Measurements from ENCODE around the gene LARGE1.
A peak's percentile ranks its signal among the peaks of the same experiment; 100 is the strongest.
"Not testable (repeated sequence)": the region's sequence is repeated elsewhere in the genome, so short reads cannot be mapped to it uniquely, and the experiment has no call there.

Gene LARGE1

GRCh38 chr22:33593818-33594217 is 326.5 kb downstream of the LARGE1 start:
- DNase-seq (ENCODE audit: low spot score), result no peak

DNA sequence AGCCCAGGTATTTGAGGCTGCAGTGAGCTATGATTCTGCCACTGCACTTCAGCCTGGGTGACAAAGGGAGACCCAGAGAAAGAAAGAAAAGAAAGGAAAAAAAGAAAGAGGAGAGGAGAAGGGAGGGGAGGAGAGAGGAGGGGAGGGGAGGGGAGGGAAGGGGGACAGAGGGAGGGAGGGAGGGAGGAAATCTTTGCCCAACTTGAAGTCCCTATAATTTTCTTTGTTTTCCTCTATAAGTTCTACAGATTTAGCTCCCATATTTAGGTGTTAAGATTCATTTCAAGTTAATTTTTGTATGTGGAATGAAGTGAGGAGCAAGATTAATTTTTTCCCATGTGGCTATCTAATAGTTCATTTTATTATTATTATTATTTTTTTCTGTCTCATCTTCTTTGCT is 328.3 kb downstream of the LARGE1 start:
- DNase-seq (ENCODE audit: low spot score), result no peak

GRCh38 chr22:33589297-33589696 is 331.0 kb downstream of the LARGE1 start:
- DNase-seq (ENCODE audit: low spot score), result no peak

DNA sequence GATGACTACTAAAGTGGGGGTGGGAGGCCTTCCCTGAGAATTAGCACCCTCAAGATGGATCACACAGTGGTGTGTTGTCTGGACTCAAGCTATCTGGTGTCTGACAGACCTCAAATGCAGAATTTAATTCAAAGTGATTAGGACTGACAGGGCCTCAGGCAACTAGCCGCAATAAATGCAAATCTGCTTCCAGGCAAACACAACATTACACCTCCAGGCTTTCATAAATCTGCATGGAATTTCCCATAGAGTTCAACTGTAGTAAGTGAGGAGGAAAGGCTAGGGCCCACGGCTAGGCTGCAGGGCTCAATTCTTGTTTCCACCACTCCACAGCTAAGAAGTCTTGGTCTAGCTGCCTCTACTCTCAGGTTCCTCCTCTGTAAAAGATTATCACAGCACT is 331.4 kb downstream of the LARGE1 start:
- DNase-seq (ENCODE audit: low spot score), result no peak

GRCh38 chr22:33584152-33584551 is 336.1 kb downstream of the LARGE1 start:
- no peak for DNase-seq (ENCODE audit: low spot score)

GRCh38 chr22:33582822-33583400 is 337.4 kb downstream of the LARGE1 start:
- DNase-seq (ENCODE audit: low spot score), result no peak

GRCh38 chr22:33580310-33580709 is 340.0 kb downstream of the LARGE1 start:
- no peak for DNase-seq (ENCODE audit: low spot score)

GRCh38 chr22:33579448-33580093 is 340.7 kb downstream of the LARGE1 start:
- peak; percentile 49 for DNase-seq (ENCODE audit: low spot score)

DNA sequence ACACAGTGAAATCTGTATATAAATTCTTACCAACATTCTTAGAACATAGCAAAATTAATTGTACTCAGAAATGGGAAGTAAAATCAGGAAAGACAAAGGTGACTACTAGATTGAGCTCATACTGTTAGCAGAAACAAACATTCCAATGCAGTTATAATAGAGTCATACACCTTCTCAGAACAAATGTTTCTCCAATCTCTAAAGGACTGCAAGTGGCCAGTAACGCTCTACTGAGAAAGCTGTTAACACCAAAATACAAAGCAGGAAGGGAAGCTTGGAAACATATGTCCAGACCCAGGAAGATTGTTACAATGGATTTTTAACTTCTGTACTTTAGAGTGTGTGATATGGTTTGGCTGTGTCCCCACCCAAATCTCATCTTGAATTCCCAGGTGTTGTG is 341.5 kb downstream of the LARGE1 start:
- no peak for DNase-seq (ENCODE audit: low spot score)

GRCh38 chr22:33577862-33578411 is 342.3 kb downstream of the LARGE1 start:
- DNase-seq (ENCODE audit: low spot score), result no peak

DNA sequence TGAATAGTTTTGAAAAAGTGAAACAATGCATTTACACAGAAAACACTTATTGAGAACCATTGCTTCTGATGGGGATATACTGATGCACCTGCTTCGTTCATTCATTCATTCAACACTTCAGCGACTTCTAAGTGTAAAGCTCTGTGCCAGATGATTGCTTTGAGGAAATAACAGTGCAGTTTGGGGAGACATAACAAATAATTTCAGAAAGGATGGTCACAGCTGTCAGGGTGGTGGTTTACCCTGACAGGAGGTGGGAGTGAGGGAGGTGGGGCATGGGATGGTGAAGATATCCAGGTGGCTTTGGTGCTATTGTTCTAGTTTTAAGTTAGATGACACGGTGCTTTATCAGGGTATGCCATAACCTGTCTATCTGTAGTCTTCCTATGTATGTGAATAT is 344.1 kb downstream of the LARGE1 start:
- DNase-seq (ENCODE audit: low spot score), result no peak

GRCh38 chr22:33575771-33576170 is 344.5 kb downstream of the LARGE1 start:
- no peak for DNase-seq (ENCODE audit: low spot score)

GRCh38 chr22:33575041-33575440 is 345.2 kb downstream of the LARGE1 start:
- no peak for DNase-seq (ENCODE audit: low spot score)

GRCh38 chr22:33573479-33573878 is 346.8 kb downstream of the LARGE1 start:
- no peak for DNase-seq (ENCODE audit: low spot score)

- DNase-seq (ENCODE audit: low spot score), result no peak
Observed at GRCh38 chr22:33572086-33572485, 348.2 kb downstream of the LARGE1 start.

DNA sequence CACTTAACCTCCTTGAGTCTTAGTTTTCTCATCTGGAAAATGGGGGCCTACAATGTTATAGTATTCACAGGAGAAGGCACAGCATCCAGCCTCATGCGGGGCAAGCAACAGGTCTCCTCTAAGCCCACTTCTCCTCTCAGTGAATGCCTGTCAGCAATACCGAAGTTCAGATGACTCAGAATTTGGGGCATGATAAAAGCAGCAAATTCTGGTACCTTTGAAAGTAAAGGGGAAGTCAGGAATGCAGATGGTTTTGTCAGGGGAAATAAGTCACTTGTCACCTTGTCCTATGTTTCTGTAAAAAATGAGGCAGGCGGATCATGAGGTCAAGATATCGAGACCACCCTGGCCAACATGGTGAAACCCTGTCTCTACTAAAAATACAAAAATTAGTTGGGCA is 350.2 kb downstream of the LARGE1 start:
- DNase-seq (ENCODE audit: low spot score), result no peak

DNA sequence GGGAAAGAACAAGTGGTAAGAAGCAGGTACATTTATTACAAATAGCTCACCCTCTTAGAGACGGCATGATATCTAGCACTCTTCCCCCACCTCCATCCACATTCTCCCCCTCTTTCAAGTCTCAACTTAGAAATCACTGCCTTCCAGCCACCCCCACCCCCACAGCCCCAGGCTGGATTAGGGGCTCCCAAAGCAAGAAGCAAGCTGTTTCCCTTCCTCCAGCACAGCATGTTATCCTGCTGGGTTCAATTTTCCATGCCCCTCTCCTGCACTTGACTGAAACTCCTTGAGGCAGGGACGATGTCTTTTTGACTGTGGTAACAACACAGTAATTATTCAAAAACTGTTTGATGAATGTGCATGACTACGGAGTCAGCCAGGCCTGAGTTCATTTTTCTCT is 350.7 kb downstream of the LARGE1 start:
- no peak for DNase-seq (ENCODE audit: low spot score)

DNA sequence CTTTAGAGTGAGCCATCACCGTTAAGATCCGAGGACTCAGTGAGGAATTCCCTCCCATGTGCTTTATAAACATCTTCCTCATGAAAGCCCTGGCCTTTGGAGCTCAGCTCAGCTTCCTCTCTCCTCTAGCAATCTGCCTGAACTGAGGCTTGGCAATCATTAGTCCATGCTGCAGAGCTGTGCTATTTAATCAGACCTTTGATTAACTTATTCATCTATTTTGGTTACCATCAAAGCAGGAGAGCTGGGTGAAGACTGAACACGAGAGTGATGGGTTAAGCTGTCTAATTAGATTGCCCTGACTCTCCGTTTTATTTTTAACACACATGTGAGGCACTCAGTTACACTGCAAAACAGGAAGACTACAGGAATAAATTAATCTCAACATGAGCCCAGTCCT is 351.3 kb downstream of the LARGE1 start:
- DNase-seq (ENCODE audit: low spot score), result no peak

DNA sequence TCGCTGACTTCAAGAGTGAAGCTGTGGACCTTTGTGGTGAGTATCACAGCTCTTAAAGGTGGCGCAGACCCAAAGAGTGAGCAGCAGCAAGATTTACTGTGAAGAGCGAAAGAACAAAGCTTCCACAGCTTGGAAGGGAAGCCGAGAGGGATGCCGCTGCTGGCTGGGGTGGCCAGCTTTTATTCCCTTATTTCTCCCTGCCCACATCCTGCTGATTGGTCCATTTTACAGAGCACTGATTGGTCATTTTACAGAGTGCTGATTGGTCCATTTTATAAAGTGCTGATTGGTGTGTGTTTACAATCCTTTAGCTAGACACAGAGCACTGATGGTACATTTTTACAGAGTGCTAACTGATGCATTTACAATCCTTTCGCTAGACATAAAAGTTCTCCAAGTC is 353.8 kb downstream of the LARGE1 start:
- DNase-seq (ENCODE audit: low spot score), result not testable (repeated sequence)

GRCh38 chr22:33565580-33565995 is 354.7 kb downstream of the LARGE1 start:
- no peak for DNase-seq (ENCODE audit: low spot score)

DNA sequence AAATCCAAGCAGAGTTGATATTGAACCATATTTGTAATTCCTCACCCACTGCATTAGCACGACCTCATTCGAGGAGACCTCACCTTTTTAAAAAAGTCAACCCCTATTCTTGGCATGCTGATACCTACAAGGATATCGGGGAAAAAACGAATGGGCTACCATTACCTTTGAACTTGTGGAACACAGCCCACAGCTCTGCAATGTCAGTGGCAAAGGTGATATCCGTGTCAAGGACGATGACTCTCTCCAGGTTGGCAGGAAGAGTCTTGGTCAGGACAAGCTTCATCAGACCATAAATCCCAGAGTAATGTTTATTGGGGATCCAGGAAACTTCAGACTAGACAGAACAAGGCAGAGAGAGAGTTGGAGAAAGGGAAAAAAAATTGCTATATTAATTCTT is 355.6 kb downstream of the LARGE1 start:
- no peak for DNase-seq (ENCODE audit: low spot score)

DNA sequence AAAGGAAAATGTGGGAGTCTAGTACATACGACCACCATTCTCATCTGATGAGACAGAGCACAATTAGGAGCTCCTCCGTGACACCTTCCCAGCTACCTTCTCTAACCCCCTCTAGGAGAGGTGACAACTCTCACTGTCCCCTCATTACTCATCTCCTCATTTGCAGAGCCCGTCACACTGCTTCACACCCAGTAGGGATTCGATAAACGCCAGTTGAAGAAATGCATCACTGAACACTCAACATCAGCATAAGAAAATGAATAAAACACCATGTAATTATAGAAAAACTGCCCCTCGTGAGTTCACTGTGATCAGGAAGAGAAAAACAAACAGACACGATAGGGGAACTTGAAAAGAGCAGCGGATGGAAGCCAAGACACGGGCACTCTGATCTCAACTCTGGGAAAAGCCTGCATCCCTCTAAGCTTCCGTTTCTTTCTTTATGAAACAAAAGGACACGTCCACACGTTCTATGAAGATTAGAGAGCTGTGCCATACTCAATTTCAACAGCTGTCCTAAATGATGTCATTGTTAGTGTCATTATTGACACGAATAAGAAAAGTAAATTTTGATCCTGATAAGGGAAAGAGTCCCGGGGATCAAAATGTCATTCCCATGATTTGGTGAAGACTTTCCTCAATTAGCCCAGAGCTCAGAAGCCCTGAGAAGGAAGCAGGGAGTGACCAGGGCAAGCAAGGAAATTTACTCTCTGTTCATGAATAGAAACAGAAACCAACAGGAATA is 356.9 kb downstream of the LARGE1 start:
- peak; percentile 11 for DNase-seq (ENCODE audit: low spot score)

DNA sequence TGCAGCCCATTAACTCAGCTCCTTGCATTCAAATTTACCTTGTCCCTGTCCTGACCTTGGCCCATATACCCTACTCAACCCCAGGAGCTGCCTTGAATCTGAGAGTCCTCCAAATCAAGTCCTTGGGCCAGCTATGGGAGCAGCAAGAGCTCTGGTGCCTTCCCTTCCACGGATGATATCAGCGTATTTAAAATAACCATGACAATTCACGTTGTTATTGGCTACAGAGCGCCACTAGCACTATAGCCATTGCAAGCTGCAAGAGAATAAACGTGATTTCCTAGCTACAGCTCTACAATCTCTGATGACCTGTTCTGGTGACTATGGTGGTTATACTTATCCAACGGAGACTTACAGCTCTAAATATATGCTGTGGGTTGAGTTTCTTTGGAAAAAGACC is 357.8 kb downstream of the LARGE1 start:
- no peak for DNase-seq (ENCODE audit: low spot score)
